Calu3 (cell line): Measurements from ENCODE around the gene ACOT2. TPM values are rescaled to one million over a fixed set of nuclear protein-coding genes. Genes with fewer than 3 reads are reported as not detected.
"Not testable (repeated sequence)": the region's sequence is repeated elsewhere in the genome, so short reads cannot be mapped to it uniquely, and the experiment has no call there.

Source experiments
- BruUV-seq: library from RNA; stranded (reverse); fragments of 400-500 nt; replicated peaks from 2 replicates; lab custom pipeline; 2021; lab: Mats Ljungman, UMichigan
- CTCF ChIA-PET: fragments of 300-600 bp; sonication (Branson Sonifier 250); formaldehyde crosslinking; loops from one replicate; lab custom pipeline; 2022; ENCODE audit warnings: antibody characterized with exemption; lab: Charles Lee
- DNase-seq: peaks from one replicate; pipeline ENCODE4 v3.0.0; 2022
- H3K27ac Mint-ChIP-seq: one replicate; pipeline ENCODE4 v1.8.0; 2022; ENCODE audit warnings: mixed read lengths; ENCODE audit not compliant: unreplicated experiment
- H3K27me3 Mint-ChIP-seq: one replicate; pipeline ENCODE4 v1.8.0; 2022; ENCODE audit warnings: mixed read lengths; ENCODE audit not compliant: unreplicated experiment
- H3K36me3 Mint-ChIP-seq: one replicate; pipeline ENCODE4 v1.8.0; 2022; ENCODE audit warnings: mild to moderate bottlenecking, moderate library complexity, mixed read lengths; ENCODE audit not compliant: insufficient read depth, unreplicated experiment
- H3K4me1 Mint-ChIP-seq: one replicate; pipeline ENCODE4 v1.8.0; 2022; ENCODE audit warnings: mild to moderate bottlenecking, low read depth, mixed read lengths; ENCODE audit not compliant: unreplicated experiment
- H3K4me3 Mint-ChIP-seq: one replicate; pipeline ENCODE4 v1.8.0; 2022; ENCODE audit warnings: mild to moderate bottlenecking, low read depth, moderate library complexity, mixed read lengths; ENCODE audit not compliant: unreplicated experiment
- H3K9me3 Mint-ChIP-seq: one replicate; pipeline ENCODE4 v1.8.0; 2022; ENCODE audit warnings: low read depth, mixed read lengths; ENCODE audit not compliant: unreplicated experiment
- CTCF ChIP-seq: fragments of 200-600 bp; IDR thresholded peaks from one replicate; pipeline ENCODE4 v1.8.0; 2022; ENCODE audit warnings: antibody characterized with exemption; ENCODE audit not compliant: unreplicated experiment
- intact Hi-C: fragments of 100-400 bp; cut with micrococcal nuclease; formaldehyde crosslinking; loops from one replicate; pipeline ENCODE4 v1.10.0; 2022; ENCODE audit not compliant: unreplicated experiment
- total RNA-seq: library from RNA; stranded (reverse); gene quantifications from 2 replicates; pipeline ENCODE4 v1.2.3, GENCODE V29; 2022

The ACOT2 gene
- total RNA-seq, 1 experiment from 2014 or later, result 18.5 TPM

GRCh38 chr14:73570913-73571312 is 1.9 kb downstream of the ACOT2 start:
- Mint-ChIP-seq H3K4me1 (peaks cover 12% of the 10 kb centered on the region), H3K36me3 (peaks cover 35% of the 10 kb centered on the region)
- H3K4me3 Mint-ChIP-seq, H3K27ac Mint-ChIP-seq, intact Hi-C loops, H3K27me3 Mint-ChIP-seq, H3K9me3 Mint-ChIP-seq, BruUV-seq: not testable (repeated sequence)
- CTCF ChIA-PET, result interaction anchor here (0.7 to 1.2 kb wide), 3 partner anchors 54 to 144 kb away, joined by 4 to 5 read pairs (median 5); no protein-coding TSS in a partner anchor
- DNase-seq, result peak; percentile 74
- TF ChIP-seq CTCF, result peak; percentile 54

GRCh38 chr14:73573034-73573433 is 4.0 kb downstream of the ACOT2 start:
- peaks cover 32% of the 10 kb centered on the region for H3K36me3 Mint-ChIP-seq
- BruUV-seq, H3K9me3 Mint-ChIP-seq, H3K4me1 Mint-ChIP-seq, CTCF ChIA-PET, DNase-seq, intact Hi-C loops, H3K4me3 Mint-ChIP-seq, H3K27me3 Mint-ChIP-seq, H3K27ac Mint-ChIP-seq: not testable (repeated sequence)

- DNase-seq, BruUV-seq, H3K27ac Mint-ChIP-seq, H3K4me3 Mint-ChIP-seq, CTCF ChIA-PET, H3K27me3 Mint-ChIP-seq, H3K9me3 Mint-ChIP-seq, H3K4me1 Mint-ChIP-seq, intact Hi-C loops: not testable (repeated sequence)
- H3K36me3 Mint-ChIP-seq, result peaks cover 27% of the 10 kb centered on the region
Observed at GRCh38 chr14:73573740-73574139, 4.7 kb downstream of the ACOT2 start.

GRCh38 chr14:73574251-73574650 is 5.2 kb downstream of the ACOT2 start:
- CTCF ChIA-PET, result interaction anchor here (0.7 kb wide), 1 partner anchor 16 kb away, joined by 5 read pairs; no protein-coding TSS in a partner anchor
- H3K4me3 Mint-ChIP-seq, BruUV-seq, H3K9me3 Mint-ChIP-seq, H3K4me1 Mint-ChIP-seq, intact Hi-C loops, H3K27me3 Mint-ChIP-seq, H3K27ac Mint-ChIP-seq, DNase-seq: not testable (repeated sequence)
- H3K36me3 Mint-ChIP-seq, result peaks cover 21% of the 10 kb centered on the region

- Mint-ChIP-seq H3K4me3 (no peak overlapping the region), H3K9me3 (no peaks in the 10 kb centered on the region), H3K4me1 (no peaks in the 10 kb centered on the region), H3K36me3 (peaks cover 10% of the 10 kb centered on the region), H3K27me3 (no peaks in the 10 kb centered on the region), H3K27ac (no peak overlapping the region)
- CTCF ChIA-PET, result interaction anchor here (0.6 kb wide), 1 partner anchor 415 kb away, joined by 3 read pairs; no protein-coding TSS in a partner anchor
- no peak for TF ChIP-seq CTCF
- DNase-seq, result no peak
- intact Hi-C loops, result no loop called here
- BruUV-seq, result no TSS peak
Observed at GRCh38 chr14:73576391-73576790, 7.4 kb downstream of the ACOT2 start.

GRCh38 chr14:73577214-73577613 is 8.2 kb downstream of the ACOT2 start:
- H3K4me1 Mint-ChIP-seq, H3K9me3 Mint-ChIP-seq, H3K4me3 Mint-ChIP-seq, H3K27me3 Mint-ChIP-seq, BruUV-seq, intact Hi-C loops, DNase-seq, H3K27ac Mint-ChIP-seq: not testable (repeated sequence)
- peaks cover 10% of the 10 kb centered on the region for H3K36me3 Mint-ChIP-seq
- CTCF ChIA-PET, result interaction anchor here (0.7 kb wide), 1 partner anchor 274 kb away, joined by 3 read pairs; no protein-coding TSS in a partner anchor

- H3K4me3 Mint-ChIP-seq, H3K27ac Mint-ChIP-seq, H3K36me3 Mint-ChIP-seq, intact Hi-C loops, BruUV-seq, DNase-seq, H3K4me1 Mint-ChIP-seq, H3K27me3 Mint-ChIP-seq, H3K9me3 Mint-ChIP-seq, CTCF ChIA-PET: not testable (repeated sequence)
Observed at GRCh38 chr14:73582102-73582979, 13.3 kb downstream of the ACOT2 start.
